NB4 (cell line): ENCODE results near the gene CLDN34.

Experiments
- CTCF ChIP-seq: IDR thresholded peaks from one replicate; pipeline ENCODE4 v1.5.1; 2012; ENCODE audit warnings: low read depth, low read length
- POLR2A ChIP-seq: IDR thresholded peaks from 2 replicates; pipeline ENCODE4 v1.6.1; 2011; ENCODE audit warnings: mild to moderate bottlenecking; ENCODE audit not compliant: insufficient read length; ENCODE audit errors: extremely low read depth

GRCh38 chrX:9980401-9980800, 13.2 kb downstream of the CLDN34 start:
- TF ChIP-seq CTCF (no peak), POLR2A (no peak)
